ENCODE measurements around the gene ATP4B.

DNA sequence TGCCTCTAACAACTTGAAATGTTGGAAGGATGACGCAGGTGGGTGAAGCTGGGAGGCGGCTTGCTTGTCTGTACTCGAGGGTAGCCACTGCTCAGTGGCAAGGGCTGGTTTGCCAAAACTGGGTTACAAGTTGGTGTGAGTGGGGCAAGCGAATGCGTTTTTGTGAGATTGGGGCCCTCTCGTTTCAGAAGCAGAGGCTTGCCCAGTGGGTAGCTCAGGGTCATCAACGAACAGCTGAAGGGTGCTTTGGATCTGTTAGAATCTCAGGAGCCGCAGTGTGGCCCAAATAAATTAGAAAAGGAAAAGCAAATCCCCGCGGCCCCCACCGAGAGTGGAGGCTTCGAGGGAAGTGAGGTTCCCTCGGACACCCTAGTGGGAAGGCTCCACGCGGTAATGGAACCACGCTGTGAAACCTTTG is 7.3 kb downstream of the ATP4B start:
- TF ChIP-seq POLR2AphosphoS5 (IDR thresholded peaks at IDR 0.05) (no peak), POLR2A (IDR thresholded peaks at IDR 0.05) (no peak)
- TF ChIP-seq, protein P1, sequence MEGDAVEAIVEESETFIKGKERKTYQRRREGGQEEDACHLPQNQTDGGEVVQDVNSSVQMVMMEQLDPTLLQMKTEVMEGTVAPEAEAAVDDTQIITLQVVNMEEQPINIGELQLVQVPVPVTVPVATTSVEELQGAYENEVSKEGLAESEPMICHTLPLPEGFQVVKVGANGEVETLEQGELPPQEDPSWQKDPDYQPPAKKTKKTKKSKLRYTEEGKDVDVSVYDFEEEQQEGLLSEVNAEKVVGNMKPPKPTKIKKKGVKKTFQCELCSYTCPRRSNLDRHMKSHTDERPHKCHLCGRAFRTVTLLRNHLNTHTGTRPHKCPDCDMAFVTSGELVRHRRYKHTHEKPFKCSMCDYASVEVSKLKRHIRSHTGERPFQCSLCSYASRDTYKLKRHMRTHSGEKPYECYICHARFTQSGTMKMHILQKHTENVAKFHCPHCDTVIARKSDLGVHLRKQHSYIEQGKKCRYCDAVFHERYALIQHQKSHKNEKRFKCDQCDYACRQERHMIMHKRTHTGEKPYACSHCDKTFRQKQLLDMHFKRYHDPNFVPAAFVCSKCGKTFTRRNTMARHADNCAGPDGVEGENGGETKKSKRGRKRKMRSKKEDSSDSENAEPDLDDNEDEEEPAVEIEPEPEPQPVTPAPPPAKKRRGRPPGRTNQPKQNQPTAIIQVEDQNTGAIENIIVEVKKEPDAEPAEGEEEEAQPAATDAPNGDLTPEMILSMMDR (IDR thresholded peaks at IDR 0.05), result no peak
